HL-60/S4 (cell line): ENCODE data around the gene CLSTN1.

Experiments used
- in situ Hi-C: fragments of 300-500 bp; cut with MboI; formaldehyde crosslinking; loops from 2 replicates; pipeline ENCODE4 v1.14.3; 2022; ENCODE audit warnings: low sequenced_read_pairs

CLSTN1 gene

GRCh38 chr1:9852410-9853248 is 28.9 kb upstream of the CLSTN1 start:
- in situ Hi-C loops: no loop called here

DNA sequence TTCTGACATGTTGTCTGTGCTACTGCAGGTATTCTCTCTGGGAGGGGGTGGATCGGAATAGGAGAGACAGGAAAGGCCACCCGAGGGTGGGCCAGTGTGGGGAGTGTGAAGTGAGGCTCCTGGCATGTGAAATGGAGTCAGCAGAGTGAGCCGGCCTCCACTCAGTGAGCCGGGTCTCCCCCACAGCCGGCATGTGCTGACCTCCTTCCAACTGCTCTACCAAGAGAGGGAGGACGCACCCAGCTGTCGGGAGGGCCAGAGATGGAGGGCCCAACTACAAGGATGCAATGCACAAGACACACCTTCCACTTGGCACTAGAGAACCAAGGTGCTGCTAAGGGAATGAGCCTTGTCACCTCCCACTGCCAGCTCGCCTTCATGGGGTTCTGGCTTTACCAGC is 28.2 kb upstream of the CLSTN1 start:
- in situ Hi-C loops: no loop called here

GRCh38 chr1:9850442-9851162 is 26.8 kb upstream of the CLSTN1 start:
- in situ Hi-C loops: no loop called here

DNA sequence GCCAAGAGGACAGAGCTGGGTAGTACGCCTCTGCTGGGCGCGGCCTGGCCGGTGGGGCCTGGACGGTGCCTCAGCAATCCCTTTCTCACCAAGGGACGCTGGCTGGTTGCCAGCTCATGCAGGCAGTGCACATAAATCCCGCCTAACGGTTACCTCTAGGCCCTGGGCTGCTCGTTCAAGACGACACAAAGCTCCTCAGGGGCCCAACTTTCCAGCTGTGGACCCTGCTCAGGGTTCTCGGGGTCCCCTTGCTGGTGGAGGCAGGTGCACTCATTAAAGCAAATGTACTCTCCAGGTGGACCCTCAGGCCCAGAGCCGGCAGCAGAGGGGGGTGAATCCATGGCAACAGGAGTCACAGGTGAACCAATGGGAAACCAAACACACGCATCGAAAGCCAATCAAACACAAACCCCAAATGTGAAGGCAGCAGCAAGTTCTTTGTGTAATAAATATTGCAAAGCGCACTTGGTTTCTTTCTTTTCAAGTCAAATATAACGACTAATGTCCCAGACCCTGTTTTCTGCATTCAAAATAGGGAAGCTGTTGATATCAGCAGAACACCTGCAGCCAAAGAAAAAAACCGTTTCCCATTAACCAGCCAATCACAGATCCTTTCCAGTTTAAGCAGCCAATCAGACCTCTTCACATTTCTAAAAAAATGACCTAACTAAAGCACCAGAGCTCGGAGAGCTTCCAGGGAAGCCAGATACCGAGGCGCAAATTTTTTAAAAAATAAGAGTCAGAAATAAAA is 26.1 kb upstream of the CLSTN1 start:
- in situ Hi-C loops: no loop called here

DNA sequence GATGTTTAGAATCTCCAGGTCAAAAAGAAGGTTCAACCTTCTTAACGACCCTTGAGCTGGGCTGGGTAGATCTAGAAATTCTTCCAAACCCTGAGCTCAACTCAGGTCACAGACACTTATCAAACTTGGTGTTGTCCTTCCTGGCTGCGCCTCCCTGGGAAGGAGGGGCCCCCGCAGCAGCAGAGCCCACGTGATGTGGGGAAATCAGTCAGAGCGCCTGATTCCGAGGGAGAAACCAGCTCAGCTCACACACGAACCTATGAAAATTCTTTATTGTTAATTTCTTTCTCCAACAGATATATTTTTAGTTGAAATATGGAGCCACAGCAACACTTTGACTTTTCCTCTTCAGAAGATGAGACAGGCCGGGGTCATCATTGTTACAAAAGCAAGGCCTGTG is 24.3 kb upstream of the CLSTN1 start:
- in situ Hi-C loops: no loop called here

- in situ Hi-C loops: no loop called here
Observed at GRCh38 chr1:9847269-9847668, 23.5 kb upstream of the CLSTN1 start.

- in situ Hi-C loops: no loop called here
Observed at GRCh38 chr1:9846611-9847171, 22.9 kb upstream of the CLSTN1 start.

GRCh38 chr1:9845914-9846313 is 22.1 kb upstream of the CLSTN1 start:
- in situ Hi-C loops: no loop called here

GRCh38 chr1:9844756-9845155 is 21.0 kb upstream of the CLSTN1 start:
- in situ Hi-C loops: no loop called here

DNA sequence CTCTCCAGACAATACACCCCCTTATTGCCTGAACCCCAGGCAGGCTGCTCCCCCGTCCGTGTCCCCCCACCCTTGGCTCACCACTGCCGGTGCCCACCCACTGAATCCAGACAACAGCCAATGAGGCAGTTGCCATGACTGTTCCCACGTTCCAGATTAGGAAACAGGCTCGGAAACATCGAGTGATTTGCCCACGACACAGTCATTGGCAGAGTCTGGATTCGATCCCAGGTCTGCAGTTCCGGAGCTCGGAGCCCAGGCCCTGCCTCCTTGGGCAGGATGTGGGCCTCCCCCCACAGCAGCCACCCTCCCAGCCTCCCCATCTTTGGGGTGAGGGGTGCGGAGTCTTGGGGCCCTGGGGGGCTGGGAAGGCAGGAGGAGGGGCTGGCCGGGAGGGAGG is 20.3 kb upstream of the CLSTN1 start:
- in situ Hi-C loops: no loop called here

DNA sequence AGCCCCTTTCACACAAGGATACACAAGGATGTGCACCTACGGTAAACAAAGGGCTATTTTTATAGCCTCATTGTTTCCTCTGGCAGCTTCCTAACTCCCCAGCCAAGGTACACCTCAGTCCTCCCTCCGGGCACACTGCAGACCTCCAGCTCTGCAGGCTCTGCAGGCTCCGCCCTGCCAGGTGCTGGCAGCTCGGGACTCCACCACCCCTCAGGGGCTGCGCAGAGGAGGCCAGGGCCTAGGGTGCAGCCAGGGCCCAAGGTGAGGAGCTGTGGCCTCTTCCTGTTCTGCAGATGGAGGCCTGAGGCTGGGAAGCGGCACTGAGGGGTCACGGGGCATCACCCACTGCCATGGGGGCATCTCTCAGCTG is 19.8 kb upstream of the CLSTN1 start:
- in situ Hi-C loops: no loop called here

- in situ Hi-C loops: no loop called here
Observed at GRCh38 chr1:9842781-9843575, 19.2 kb upstream of the CLSTN1 start.

GRCh38 chr1:9842073-9842711 is 18.4 kb upstream of the CLSTN1 start:
- in situ Hi-C loops: no loop called here

DNA sequence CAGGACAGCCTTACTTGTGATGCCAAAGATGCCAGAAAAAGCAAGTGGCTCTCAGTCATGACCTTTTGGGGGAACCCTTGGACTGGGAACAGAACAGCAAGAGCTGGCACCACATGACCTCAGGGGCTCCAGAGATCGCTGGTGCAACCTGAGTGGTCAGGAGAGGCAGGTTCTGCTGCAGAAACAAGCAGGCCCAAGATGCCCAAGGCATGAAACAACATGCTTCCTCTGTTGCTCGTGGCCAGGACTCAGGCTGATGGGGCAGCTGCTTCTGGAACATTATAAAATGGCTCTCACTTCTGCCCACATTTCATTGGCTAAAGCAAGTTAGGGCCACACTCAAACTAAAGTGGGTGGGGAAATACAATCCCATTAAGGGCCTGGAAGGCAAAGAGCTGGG is 17.7 kb upstream of the CLSTN1 start:
- in situ Hi-C loops: no loop called here

DNA sequence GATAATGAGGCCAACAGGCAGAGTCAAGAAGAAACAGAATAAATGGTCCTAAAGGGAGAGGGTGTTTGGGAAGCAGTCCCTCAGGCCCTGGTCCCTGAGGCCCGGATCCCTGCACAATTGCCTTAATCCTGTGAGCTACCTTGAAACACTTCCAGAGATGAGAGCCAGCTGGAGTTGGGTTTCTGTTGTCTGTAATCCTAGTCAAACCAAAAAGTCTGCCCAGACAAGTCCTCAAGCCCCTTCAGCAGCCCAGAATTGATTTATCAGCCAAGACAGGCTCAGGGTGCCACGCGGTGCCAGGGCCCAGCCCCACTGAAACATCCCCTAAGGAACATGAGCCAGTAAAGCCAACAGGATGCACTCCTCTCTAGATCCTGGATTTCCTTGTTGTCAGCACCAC is 16.4 kb upstream of the CLSTN1 start:
- in situ Hi-C loops: no loop called here

- in situ Hi-C loops: no loop called here
Observed at GRCh38 chr1:9838946-9839345, 15.2 kb upstream of the CLSTN1 start.

- in situ Hi-C loops: no loop called here
Observed at GRCh38 chr1:9836632-9836960, 12.8 kb upstream of the CLSTN1 start.

- in situ Hi-C loops: no loop called here
Observed at GRCh38 chr1:9835758-9836631, 12.2 kb upstream of the CLSTN1 start.

DNA sequence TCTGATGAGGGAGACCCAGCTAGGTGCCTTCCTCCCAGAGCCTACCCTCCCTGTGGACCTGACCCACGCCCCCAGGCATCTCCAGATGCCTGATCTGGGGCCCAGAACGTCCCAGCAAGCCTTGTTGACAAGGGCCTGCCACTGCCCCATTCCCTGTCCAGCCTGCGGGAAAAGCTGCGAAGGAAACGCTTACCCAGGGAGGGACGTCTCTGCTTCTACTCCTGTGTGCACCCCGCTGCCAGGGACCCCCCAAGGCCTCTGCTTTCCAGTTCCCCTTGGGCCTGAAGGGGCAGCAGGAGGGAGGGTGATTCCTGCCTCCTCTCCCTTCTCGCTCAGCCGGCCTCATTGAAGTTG is 11.6 kb upstream of the CLSTN1 start:
- in situ Hi-C loops: no loop called here
